Measurements from ENCODE around the gene VWA1. TPM values are rescaled to one million over a fixed set of nuclear protein-coding genes. Genes with fewer than 3 reads are reported as not detected.

VWA1 gene
- polyA plus RNA-seq, 1 of the 3 experiments (the other 2 are of a cell fraction) = 7.4 TPM

DNA sequence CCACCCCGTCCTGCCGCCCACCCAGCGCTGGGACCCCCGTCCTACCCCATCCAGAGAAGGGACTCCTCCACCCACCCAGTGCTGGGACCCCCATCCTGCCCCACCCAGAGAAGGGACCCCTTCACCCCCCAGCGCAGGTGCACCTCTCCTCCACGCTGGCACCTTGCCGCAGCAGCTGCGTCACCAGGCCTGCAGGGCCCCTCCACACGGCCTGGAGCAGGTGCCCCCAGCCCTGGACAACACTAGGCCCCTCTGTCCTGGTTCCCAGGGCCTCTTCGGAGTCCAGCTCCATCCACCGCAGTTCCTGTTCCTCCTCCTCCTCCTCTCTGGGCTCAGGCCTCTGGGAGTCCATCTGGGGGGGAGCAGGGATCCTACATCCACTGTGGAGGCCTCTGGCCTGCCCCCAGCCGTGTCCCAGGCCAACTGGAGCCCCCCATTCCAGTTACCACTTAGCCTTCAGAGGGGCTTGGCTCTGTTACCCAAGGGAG lies 14.8 kb upstream of the VWA1 start:
- no peak overlapping the region for H3K4me3 ChIP-seq (ENCODE audit: low read depth in 2 of 2, low read length in 1 of 2)
- H3F3A ChIP-seq (replicated peaks; ENCODE audit: insufficient read depth) = no peaks in the 10 kb centered on the region
- no peaks in the 10 kb centered on the region for H3K27me3 ChIP-seq (ENCODE audit: insufficient read depth)
- H3K4me1 ChIP-seq (ENCODE audit: control insufficient read depth in 1 of 2, insufficient read depth in 2 of 2, low read depth in 1 of 2, low read length in 1 of 2) = no peaks in the 10 kb centered on the region; a peak in 2 of 4 replicates
- no peaks in the 10 kb centered on the region for H3K79me2 ChIP-seq (ENCODE audit: insufficient read depth)
- 87% methylated on average over 3 of the region's 12 CpGs for WGBS (ENCODE audit: low lambda C conversion rate)
- no peaks in the 10 kb centered on the region for H3K9me2 ChIP-seq
- H3K9ac ChIP-seq = no peak overlapping the region
- no peak overlapping the region for H3K27ac ChIP-seq (ENCODE audit: low read depth in 2 of 2, low read length in 1 of 2)
- no peaks in the 10 kb centered on the region for H3K36me3 ChIP-seq (replicated peaks in 1 of 2; ENCODE audit: control insufficient read depth in 1 of 2, insufficient read depth in 2 of 2, low read length in 1 of 2)
- no peak overlapping the region for H3K4me2 ChIP-seq
- TF ChIP-seq, protein P1, sequence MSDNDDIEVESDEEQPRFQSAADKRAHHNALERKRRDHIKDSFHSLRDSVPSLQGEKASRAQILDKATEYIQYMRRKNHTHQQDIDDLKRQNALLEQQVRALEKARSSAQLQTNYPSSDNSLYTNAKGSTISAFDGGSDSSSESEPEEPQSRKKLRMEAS (IDR thresholded peaks at IDR 0.05; ENCODE audit: low read depth) = no peak
- TF ChIP-seq NFIC (IDR thresholded peaks at IDR 0.05; ENCODE audit: borderline replicate concordance) (no peak), MXI1 (IDR thresholded peaks at IDR 0.05; ENCODE audit: low read depth, low read length) (no peak), TEAD4 (IDR thresholded peaks at IDR 0.05; ENCODE audit: borderline replicate concordance, insufficient read depth) (no peak), CHD2 (IDR thresholded peaks at IDR 0.05; ENCODE audit: low read length, partially characterized antibody) (no peak), EZH2phosphoT487 (IDR thresholded peaks at IDR 0.05; ENCODE audit: borderline replicate concordance, low read depth) (no peak), SMC3 (IDR thresholded peaks at IDR 0.05; ENCODE audit: low read depth, low read length) (no peak)
- TF ChIP-seq, protein P2, sequence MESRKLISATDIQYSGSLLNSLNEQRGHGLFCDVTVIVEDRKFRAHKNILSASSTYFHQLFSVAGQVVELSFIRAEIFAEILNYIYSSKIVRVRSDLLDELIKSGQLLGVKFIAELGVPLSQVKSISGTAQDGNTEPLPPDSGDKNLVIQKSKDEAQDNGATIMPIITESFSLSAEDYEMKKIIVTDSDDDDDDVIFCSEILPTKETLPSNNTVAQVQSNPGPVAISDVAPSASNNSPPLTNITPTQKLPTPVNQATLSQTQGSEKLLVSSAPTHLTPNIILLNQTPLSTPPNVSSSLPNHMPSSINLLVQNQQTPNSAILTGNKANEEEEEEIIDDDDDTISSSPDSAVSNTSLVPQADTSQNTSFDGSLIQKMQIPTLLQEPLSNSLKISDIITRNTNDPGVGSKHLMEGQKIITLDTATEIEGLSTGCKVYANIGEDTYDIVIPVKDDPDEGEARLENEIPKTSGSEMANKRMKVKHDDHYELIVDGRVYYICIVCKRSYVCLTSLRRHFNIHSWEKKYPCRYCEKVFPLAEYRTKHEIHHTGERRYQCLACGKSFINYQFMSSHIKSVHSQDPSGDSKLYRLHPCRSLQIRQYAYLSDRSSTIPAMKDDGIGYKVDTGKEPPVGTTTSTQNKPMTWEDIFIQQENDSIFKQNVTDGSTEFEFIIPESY (IDR thresholded peaks at IDR 0.05; ENCODE audit: borderline replicate concordance, low read depth) = no peak
- H2AFZ ChIP-seq (ENCODE audit: low read depth) = no peak overlapping the region
- no peaks in the 10 kb centered on the region for H3K9me3 ChIP-seq
- ChIA-PET CTCF (interaction anchor here (1.1 to 2.8 kb wide), 2 partner anchors 13 to 49 kb away, joined by 3 to 14 read pairs; partner anchors contain the start of gene MRPL20), POLR2A (interaction anchor here (0.7 to 1.3 kb wide), 3 partner anchors 13 to 20 kb away, joined by 3 to 4 read pairs (median 3); no protein-coding TSS in a partner anchor)
- H4K20me1 ChIP-seq (ENCODE audit: insufficient read depth) = no peaks in the 10 kb centered on the region
- peak; percentile 47 for DNase-seq

DNA sequence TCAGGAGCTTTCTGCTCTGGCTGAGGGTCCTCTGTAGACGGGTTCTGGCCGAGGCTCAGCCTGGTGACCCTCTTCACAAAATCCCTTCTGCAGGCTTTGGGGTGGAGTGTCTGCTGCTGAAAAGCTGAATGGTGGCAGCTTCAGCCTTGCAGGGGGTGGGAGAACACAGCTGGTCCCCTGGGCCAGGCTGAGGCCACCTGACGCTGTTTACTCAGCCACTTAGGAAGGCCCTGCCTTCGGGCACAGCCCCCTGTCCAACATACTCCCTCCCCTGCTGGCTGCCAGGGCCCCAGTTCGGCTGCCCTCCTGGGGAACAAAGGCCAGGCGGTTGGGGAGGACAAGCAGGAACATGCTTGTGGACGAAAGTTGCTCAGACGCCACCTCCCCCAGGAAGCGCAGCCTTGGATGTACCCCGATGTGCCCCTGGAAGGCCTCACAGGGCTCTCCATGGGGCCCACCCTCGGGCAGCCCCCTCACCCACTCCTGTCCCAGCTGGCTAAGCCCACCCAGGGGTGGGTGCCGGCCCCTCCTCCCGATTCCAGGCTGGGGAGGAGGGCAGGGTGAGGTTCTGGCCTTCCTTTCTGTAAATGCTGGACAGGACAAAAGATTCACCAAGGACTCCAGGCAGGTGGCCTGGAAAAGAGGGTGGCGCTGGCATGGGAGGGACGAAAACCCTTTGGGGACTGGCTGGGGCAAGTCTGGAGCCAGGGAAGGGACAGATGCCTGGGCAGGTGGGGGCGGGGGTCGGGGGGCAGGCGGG lies 14.2 kb upstream of the VWA1 start, which contains the start of gene ANKRD65:
Gene ANKRD65, minus strand, starts transcription at position 130 of the 760 bp plus-strand sequence. CDS start 271 bp downstream, outside the sequence.
- Histone ChIP-seq H3K36me3 (replicated peaks in 1 of 2; ENCODE audit: control insufficient read depth in 1 of 2, insufficient read depth in 2 of 2, low read length in 1 of 2) (no peaks in the 10 kb centered on the region), H3K4me3 (ENCODE audit: low read depth in 2 of 2, low read length in 1 of 2) (no peak within 1 kb of the TSS), H4K20me1 (ENCODE audit: insufficient read depth) (no peaks in the 10 kb centered on the region), H3K4me1 (ENCODE audit: control insufficient read depth in 1 of 2, insufficient read depth in 2 of 2, low read depth in 1 of 2, low read length in 1 of 2) (no peaks in the 10 kb centered on the region; a peak in 2 of 4 replicates), H3K27ac (ENCODE audit: low read depth in 2 of 2, low read length in 1 of 2) (no peak within 1 kb of the TSS), H3K79me2 (ENCODE audit: insufficient read depth) (no peaks in the 10 kb centered on the region), H3K9me2 (no peaks in the 10 kb centered on the region), H3K9ac (no peak within 1 kb of the TSS), H3K9me3 (no peaks in the 10 kb centered on the region), H3K4me2 (no peak within 1 kb of the TSS), H3K27me3 (ENCODE audit: insufficient read depth) (no peaks in the 10 kb centered on the region), H2AFZ (ENCODE audit: low read depth) (no peak within 1 kb of the TSS), H3F3A (replicated peaks; ENCODE audit: insufficient read depth) (no peaks in the 10 kb centered on the region)
- ChIA-PET CTCF (interaction anchor here (1.1 to 2.8 kb wide), 2 partner anchors 14 to 50 kb away, joined by 3 to 14 read pairs; partner anchors contain the start of gene MRPL20), POLR2A (interaction anchor here (0.7 to 1.3 kb wide), 2 partner anchors 15 to 21 kb away, joined by 3 read pairs; no protein-coding TSS in a partner anchor)
- DNase-seq = peak; percentile 38
- 92% methylated on average over 4 of the region's 18 CpGs for WGBS (ENCODE audit: low lambda C conversion rate)
- TF ChIP-seq POLR2AphosphoS5 (IDR thresholded peaks at IDR 0.05; ENCODE audit: low read depth, low read length) (no peak), SMC3 (IDR thresholded peaks at IDR 0.05; ENCODE audit: low read depth, low read length) (no peak), NFIC (IDR thresholded peaks at IDR 0.05; ENCODE audit: borderline replicate concordance) (no peak), MXI1 (IDR thresholded peaks at IDR 0.05; ENCODE audit: low read depth, low read length) (no peak), NRF1 (IDR thresholded peaks at IDR 0.05; ENCODE audit: low read depth, low read length) (no peak), FOXJ3 (CRISPR knock-in tag; IDR thresholded peaks at IDR 0.05) (no peak), RAD21 (IDR thresholded peaks at IDR 0.05; ENCODE audit: low read length) (no peak), EP300 (IDR thresholded peaks at IDR 0.05; ENCODE audit: borderline replicate concordance in 1 of 2, low read depth in 1 of 2, low read length in 1 of 2) (no peak), RFX5 (IDR thresholded peaks at IDR 0.05; ENCODE audit: low read length) (no peak)
- TF ChIP-seq, protein P2 (IDR thresholded peaks at IDR 0.05; ENCODE audit: borderline replicate concordance, low read depth) = no peak
- TF ChIP-seq, protein P3, sequence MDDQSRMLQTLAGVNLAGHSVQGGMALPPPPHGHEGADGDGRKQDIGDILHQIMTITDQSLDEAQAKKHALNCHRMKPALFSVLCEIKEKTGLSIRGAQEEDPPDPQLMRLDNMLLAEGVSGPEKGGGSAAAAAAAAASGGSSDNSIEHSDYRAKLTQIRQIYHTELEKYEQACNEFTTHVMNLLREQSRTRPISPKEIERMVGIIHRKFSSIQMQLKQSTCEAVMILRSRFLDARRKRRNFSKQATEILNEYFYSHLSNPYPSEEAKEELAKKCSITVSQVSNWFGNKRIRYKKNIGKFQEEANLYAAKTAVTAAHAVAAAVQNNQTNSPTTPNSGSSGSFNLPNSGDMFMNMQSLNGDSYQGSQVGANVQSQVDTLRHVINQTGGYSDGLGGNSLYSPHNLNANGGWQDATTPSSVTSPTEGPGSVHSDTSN (IDR thresholded peaks at IDR 0.05) = no peak
- TF ChIP-seq, protein P1 (IDR thresholded peaks at IDR 0.05; ENCODE audit: low read depth) = no peak
- TF ChIP-seq, protein P4, sequence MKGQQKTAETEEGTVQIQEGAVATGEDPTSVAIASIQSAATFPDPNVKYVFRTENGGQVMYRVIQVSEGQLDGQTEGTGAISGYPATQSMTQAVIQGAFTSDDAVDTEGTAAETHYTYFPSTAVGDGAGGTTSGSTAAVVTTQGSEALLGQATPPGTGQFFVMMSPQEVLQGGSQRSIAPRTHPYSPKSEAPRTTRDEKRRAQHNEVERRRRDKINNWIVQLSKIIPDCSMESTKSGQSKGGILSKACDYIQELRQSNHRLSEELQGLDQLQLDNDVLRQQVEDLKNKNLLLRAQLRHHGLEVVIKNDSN (IDR thresholded peaks at IDR 0.05; ENCODE audit: borderline replicate concordance, low read depth) = no peak
